ENCODE results near the gene CADPS2. TPM values are rescaled to one million over a fixed set of nuclear protein-coding genes. Genes with fewer than 3 reads are reported as not detected.

CADPS2 gene
- polyA plus RNA-seq, 3 donors = not detected

- Mint-ChIP-seq H3K9me3 (peaks cover 3 to 20% (median 11%) of the 10 kb centered on the region in 7 donors), H3K4me1 (no peaks in the 10 kb centered on the region), H3K4me3 (no peak overlapping the region), H3K36me3 (no peaks in the 10 kb centered on the region), H3K27ac (no peak overlapping the region), H3K27me3 (ENCODE audit: low read depth in 3 of 3) (no peaks in the 10 kb centered on the region)
- Histone ChIP-seq H3K27me3 (ENCODE audit: control insufficient read depth in 2 of 2, insufficient read depth in 2 of 2, low read length in 2 of 2) (no peaks in the 10 kb centered on the region), H3K4me1 (ENCODE audit: control insufficient read depth in 1 of 2, insufficient read depth in 2 of 2, low read length in 2 of 2) (no peaks in the 10 kb centered on the region), H3K36me3 (replicated peaks in 1 of 2; ENCODE audit: control insufficient read depth in 1 of 2, insufficient read depth in 2 of 2, low read length in 2 of 2) (no peaks in the 10 kb centered on the region), H3K4me3 (replicated peaks in 1 of 3; ENCODE audit: low read depth in 2 of 3, low read length in 3 of 3) (no peak overlapping the region), H3K9me3 (replicated peaks in 1 of 2; ENCODE audit: control insufficient read depth in 1 of 2, insufficient read depth in 1 of 2, low read length in 2 of 2) (peaks cover 0 to 13% of the 10 kb centered on the region in 2 donors), H3K9ac (ENCODE audit: insufficient read depth, low read length, poor library complexity, severe bottlenecking) (no peak overlapping the region), H3K27ac (ENCODE audit: low read depth in 1 of 2, low read length in 2 of 2) (no peak overlapping the region), H2AFZ (ENCODE audit: insufficient read depth, low read depth, low read length, poor library complexity, severe bottlenecking) (no peak overlapping the region), H3K4me2 (replicated peaks; ENCODE audit: extremely low read depth, low read length, poor library complexity, severe bottlenecking) (no peak overlapping the region), H3K79me2 (ENCODE audit: insufficient read depth, low read length) (no peaks in the 10 kb centered on the region), H4K20me1 (ENCODE audit: insufficient read depth, low read length) (no peaks in the 10 kb centered on the region)
- WGBS (ENCODE audit: insufficient coverage) = 95% methylated on average over 9 of the region's 10 CpGs
- TF ChIP-seq, protein P1, sequence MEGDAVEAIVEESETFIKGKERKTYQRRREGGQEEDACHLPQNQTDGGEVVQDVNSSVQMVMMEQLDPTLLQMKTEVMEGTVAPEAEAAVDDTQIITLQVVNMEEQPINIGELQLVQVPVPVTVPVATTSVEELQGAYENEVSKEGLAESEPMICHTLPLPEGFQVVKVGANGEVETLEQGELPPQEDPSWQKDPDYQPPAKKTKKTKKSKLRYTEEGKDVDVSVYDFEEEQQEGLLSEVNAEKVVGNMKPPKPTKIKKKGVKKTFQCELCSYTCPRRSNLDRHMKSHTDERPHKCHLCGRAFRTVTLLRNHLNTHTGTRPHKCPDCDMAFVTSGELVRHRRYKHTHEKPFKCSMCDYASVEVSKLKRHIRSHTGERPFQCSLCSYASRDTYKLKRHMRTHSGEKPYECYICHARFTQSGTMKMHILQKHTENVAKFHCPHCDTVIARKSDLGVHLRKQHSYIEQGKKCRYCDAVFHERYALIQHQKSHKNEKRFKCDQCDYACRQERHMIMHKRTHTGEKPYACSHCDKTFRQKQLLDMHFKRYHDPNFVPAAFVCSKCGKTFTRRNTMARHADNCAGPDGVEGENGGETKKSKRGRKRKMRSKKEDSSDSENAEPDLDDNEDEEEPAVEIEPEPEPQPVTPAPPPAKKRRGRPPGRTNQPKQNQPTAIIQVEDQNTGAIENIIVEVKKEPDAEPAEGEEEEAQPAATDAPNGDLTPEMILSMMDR (IDR thresholded peaks at IDR 0.05) = no peak
- intact Hi-C loops (cut with micrococcal nuclease) = no loop called here
- no peak for DNase-seq
These were observed 52.2 kb downstream of the CADPS2 start for GRCh38 chr7:122833888-122834570.

- Mint-ChIP-seq H3K27ac (no peak overlapping the region), H3K36me3 (no peaks in the 10 kb centered on the region), H3K4me1 (no peaks in the 10 kb centered on the region), H3K9me3 (peaks cover 3 to 20% (median 5%) of the 10 kb centered on the region in 7 donors), H3K4me3 (no peak overlapping the region), H3K27me3 (ENCODE audit: low read depth in 3 of 3) (no peaks in the 10 kb centered on the region)
- no peak overlapping the region for H3K4me3 ChIP-seq (replicated peaks in 1 of 3; ENCODE audit: low read depth in 2 of 3, low read length in 3 of 3)
- no peak for DNase-seq
- no peak overlapping the region for H2AFZ ChIP-seq (ENCODE audit: insufficient read depth, low read depth, low read length, poor library complexity, severe bottlenecking)
- intact Hi-C loops (cut with micrococcal nuclease) = no loop called here
- H4K20me1 ChIP-seq (ENCODE audit: insufficient read depth, low read length) = no peaks in the 10 kb centered on the region
- no CpG with 5 or more reads among the region's 1 CpG for WGBS (ENCODE audit: insufficient coverage)
- TF ChIP-seq, protein P1 (IDR thresholded peaks at IDR 0.05) = no peak
- peaks cover 0 to 13% of the 10 kb centered on the region in 2 donors for H3K9me3 ChIP-seq (replicated peaks in 1 of 2; ENCODE audit: control insufficient read depth in 1 of 2, insufficient read depth in 1 of 2, low read length in 2 of 2)
- no peak overlapping the region for H3K4me2 ChIP-seq (replicated peaks; ENCODE audit: extremely low read depth, low read length, poor library complexity, severe bottlenecking)
- no peaks in the 10 kb centered on the region for H3K4me1 ChIP-seq (ENCODE audit: control insufficient read depth in 1 of 2, insufficient read depth in 2 of 2, low read length in 2 of 2)
- H3K27ac ChIP-seq (ENCODE audit: low read depth in 1 of 2, low read length in 2 of 2) = no peak overlapping the region
- H3K9ac ChIP-seq (ENCODE audit: insufficient read depth, low read length, poor library complexity, severe bottlenecking) = no peak overlapping the region
- H3K79me2 ChIP-seq (ENCODE audit: insufficient read depth, low read length) = no peaks in the 10 kb centered on the region
- no peaks in the 10 kb centered on the region for H3K36me3 ChIP-seq (replicated peaks in 1 of 2; ENCODE audit: control insufficient read depth in 1 of 2, insufficient read depth in 2 of 2, low read length in 2 of 2)
- no peaks in the 10 kb centered on the region for H3K27me3 ChIP-seq (ENCODE audit: control insufficient read depth in 2 of 2, insufficient read depth in 2 of 2, low read length in 2 of 2)
These were observed 54.8 kb downstream of the CADPS2 start for GRCh38 chr7:122831436-122831835.

Measured in CD14-positive monocyte (primary cell).